Astrocyte (in vitro differentiated cells and primary cell): ENCODE data around the gene CDH23. TPM values are rescaled to one million over a fixed set of nuclear protein-coding genes. Genes with fewer than 3 reads are reported as not detected.

ENCODE experiments used
- DNase-seq: peaks from one replicate; pipeline ENCODE4 v3.0.0-alpha.2; 2010; ENCODE audit warnings: low read depth
- FAIRE-seq: peaks from 2 replicates; lab custom pipeline; 2011; peaks lifted over from hg19 to GRCh38; lab: Jason Lieb, UNC
- H2AFZ ChIP-seq: 2 replicates; pipeline ENCODE4 v1.6.0; 2012; ENCODE audit warnings: low read depth, low read length, inconsistent platforms
- H3K27ac ChIP-seq: 2 replicates; pipeline ENCODE4 v1.5.1; 2011; ENCODE audit warnings: low read depth, low read length, inconsistent platforms
- H3K27me3 ChIP-seq: 2 replicates; pipeline ENCODE4 v1.6.0; 2011; ENCODE audit warnings: low read length, inconsistent platforms; ENCODE audit not compliant: insufficient read depth
- H3K36me3 ChIP-seq: 2 replicates; pipeline ENCODE4 v1.5.1; 2011; ENCODE audit warnings: low read length, inconsistent platforms; ENCODE audit not compliant: insufficient read depth
- H3K4me1 ChIP-seq: 2 replicates; pipeline ENCODE4 v1.5.1; 2011; ENCODE audit warnings: low read length, inconsistent platforms; ENCODE audit not compliant: insufficient read depth
- H3K4me2 ChIP-seq: 2 replicates; pipeline ENCODE4 v1.6.0; 2012; ENCODE audit warnings: low read length, inconsistent platforms
- H3K4me3 ChIP-seq: 2 replicates; pipeline ENCODE4 v1.5.1; 2011; ENCODE audit warnings: low read depth, mild to moderate bottlenecking, low read length, inconsistent platforms; ENCODE audit not compliant: insufficient read depth
- H3K79me2 ChIP-seq: 2 replicates; pipeline ENCODE4 v1.6.0; 2012; ENCODE audit warnings: mild to moderate bottlenecking, low read length, inconsistent platforms; ENCODE audit not compliant: insufficient read depth
- H3K9ac ChIP-seq: 2 replicates; pipeline ENCODE4 v1.6.0; 2012; ENCODE audit warnings: mild to moderate bottlenecking, low read length, inconsistent platforms
- H3K9me3 ChIP-seq: 2 replicates; pipeline ENCODE4 v1.5.1; 2012; ENCODE audit warnings: low read depth, mild to moderate bottlenecking, low read length, inconsistent platforms; ENCODE audit not compliant: insufficient read depth
- H4K20me1 ChIP-seq: 2 replicates; pipeline ENCODE4 v1.6.0; 2012; ENCODE audit warnings: low read length, inconsistent platforms; ENCODE audit not compliant: insufficient read depth
- H3K27ac Mint-ChIP-seq: one replicate; pipeline ENCODE4 v1.8.0; 2021; ENCODE audit warnings: mild to moderate bottlenecking, mixed read lengths; ENCODE audit not compliant: unreplicated experiment
- H3K27me3 Mint-ChIP-seq: one replicate; pipeline ENCODE4 v1.8.0; 2021; ENCODE audit warnings: low read depth, mixed read lengths; ENCODE audit not compliant: unreplicated experiment
- H3K36me3 Mint-ChIP-seq: one replicate; pipeline ENCODE4 v1.8.0; 2021; ENCODE audit warnings: low read depth, mixed read lengths; ENCODE audit not compliant: unreplicated experiment
- H3K4me1 Mint-ChIP-seq: one replicate; pipeline ENCODE4 v1.8.0; 2021; ENCODE audit warnings: low read depth, mixed read lengths; ENCODE audit not compliant: unreplicated experiment
- H3K4me3 Mint-ChIP-seq: one replicate; pipeline ENCODE4 v1.8.0; 2021; ENCODE audit warnings: mild to moderate bottlenecking, moderate library complexity, mixed read lengths; ENCODE audit not compliant: unreplicated experiment
- H3K9me3 Mint-ChIP-seq: one replicate; pipeline ENCODE4 v1.8.0; 2021; ENCODE audit warnings: mild to moderate bottlenecking, mixed read lengths; ENCODE audit not compliant: unreplicated experiment
- EZH2 ChIP-seq: IDR thresholded peaks from 2 replicates; pipeline ENCODE4 v1.6.1; 2012; ENCODE audit warnings: mild to moderate bottlenecking, low read length, inconsistent platforms; ENCODE audit not compliant: insufficient read depth
- total RNA-seq: library from RNA; stranded (reverse); gene quantifications from 2 replicates; pipeline ENCODE4 v1.2.1, GENCODE V29; 2021
- TF ChIP-seq, protein P1 (sequence below): IDR thresholded peaks from 2 replicates; pipeline ENCODE4 v1.5.1; 2011; ENCODE audit warnings: low read depth, mild to moderate bottlenecking, inconsistent platforms, low read length, moderate library complexity; ENCODE audit not compliant: insufficient read depth

CDH23 gene
- total RNA-seq, 1 donor from 2014 or later = not detected

DNA sequence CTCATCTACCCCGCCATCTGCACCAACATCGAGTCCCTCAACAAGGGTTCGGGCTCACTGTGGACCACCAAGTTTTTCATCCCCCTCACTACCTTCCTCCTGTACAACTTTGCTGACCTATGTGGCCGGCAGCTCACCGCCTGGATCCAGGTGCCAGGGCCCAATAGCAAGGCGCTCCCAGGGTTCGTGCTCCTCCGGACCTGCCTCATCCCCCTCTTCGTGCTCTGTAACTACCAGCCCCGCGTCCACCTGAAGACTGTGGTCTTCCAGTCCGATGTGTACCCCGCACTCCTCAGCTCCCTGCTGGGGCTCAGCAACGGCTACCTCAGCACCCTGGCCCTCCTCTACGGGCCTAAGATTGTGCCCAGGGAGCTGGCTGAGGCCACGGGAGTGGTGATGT lies 34.6 kb upstream of the CDH23 start:
- H3K36me3 Mint-ChIP-seq = peaks cover 3% of the 10 kb centered on the region

DNA sequence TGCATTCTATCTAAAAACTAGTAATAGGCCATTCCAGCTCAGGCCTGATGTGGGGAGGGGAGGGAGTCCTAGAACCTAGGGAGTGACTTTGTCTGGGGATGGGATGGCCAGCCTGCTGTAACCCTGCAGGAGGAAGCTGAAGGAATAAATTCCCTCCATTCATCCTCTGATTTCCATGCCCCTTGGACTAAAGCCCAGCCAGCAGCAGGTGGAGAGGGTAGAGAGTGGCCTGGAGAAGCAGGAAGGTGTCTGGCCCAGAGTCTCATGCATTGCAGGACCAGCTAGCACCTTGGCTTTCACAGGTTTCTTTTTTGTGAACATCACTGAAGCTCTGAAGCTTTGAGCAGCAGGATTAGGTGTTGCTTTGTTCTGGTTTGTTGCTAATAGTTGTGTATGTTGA lies 32.8 kb upstream of the CDH23 start:
- H3K4me3 ChIP-seq = no peak overlapping the region
- Mint-ChIP-seq H3K4me1 (peaks cover 16% of the 10 kb centered on the region), H3K4me3 (no peak overlapping the region), H3K9me3 (no peaks in the 10 kb centered on the region), H3K36me3 (peaks cover 3% of the 10 kb centered on the region), H3K27me3 (peaks cover 21% of the 10 kb centered on the region), H3K27ac (no peak overlapping the region)
- DNase-seq (no peak), FAIRE-seq (no peak)
- H3K27me3 ChIP-seq = no peaks in the 10 kb centered on the region
- H3K79me2 ChIP-seq = no peaks in the 10 kb centered on the region
- no peaks in the 10 kb centered on the region for H3K36me3 ChIP-seq
- H3K27ac ChIP-seq = no peak overlapping the region
- TF ChIP-seq EZH2 = no peak
- peaks cover 8% of the 10 kb centered on the region for H4K20me1 ChIP-seq
- H3K4me2 ChIP-seq = no peak overlapping the region
- no peak overlapping the region for H2AFZ ChIP-seq
- H3K4me1 ChIP-seq = peaks cover 7% of the 10 kb centered on the region
- H3K9me3 ChIP-seq = no peaks in the 10 kb centered on the region
- no peak overlapping the region for H3K9ac ChIP-seq

More for the DNA sequence above, 34.6 kb upstream of the CDH23 start:
- DNase-seq = no peak
- Histone ChIP-seq H2AFZ (no peak overlapping the region), H3K9ac (no peak overlapping the region), H3K27ac (no peak overlapping the region), H3K9me3 (no peaks in the 10 kb centered on the region), H4K20me1 (peaks cover 8% of the 10 kb centered on the region), H3K4me3 (no peak overlapping the region), H3K4me1 (peaks cover 7% of the 10 kb centered on the region), H3K4me2 (no peak overlapping the region), H3K27me3 (no peaks in the 10 kb centered on the region), H3K36me3 (no peaks in the 10 kb centered on the region), H3K79me2 (no peaks in the 10 kb centered on the region)
- TF ChIP-seq, protein P1, sequence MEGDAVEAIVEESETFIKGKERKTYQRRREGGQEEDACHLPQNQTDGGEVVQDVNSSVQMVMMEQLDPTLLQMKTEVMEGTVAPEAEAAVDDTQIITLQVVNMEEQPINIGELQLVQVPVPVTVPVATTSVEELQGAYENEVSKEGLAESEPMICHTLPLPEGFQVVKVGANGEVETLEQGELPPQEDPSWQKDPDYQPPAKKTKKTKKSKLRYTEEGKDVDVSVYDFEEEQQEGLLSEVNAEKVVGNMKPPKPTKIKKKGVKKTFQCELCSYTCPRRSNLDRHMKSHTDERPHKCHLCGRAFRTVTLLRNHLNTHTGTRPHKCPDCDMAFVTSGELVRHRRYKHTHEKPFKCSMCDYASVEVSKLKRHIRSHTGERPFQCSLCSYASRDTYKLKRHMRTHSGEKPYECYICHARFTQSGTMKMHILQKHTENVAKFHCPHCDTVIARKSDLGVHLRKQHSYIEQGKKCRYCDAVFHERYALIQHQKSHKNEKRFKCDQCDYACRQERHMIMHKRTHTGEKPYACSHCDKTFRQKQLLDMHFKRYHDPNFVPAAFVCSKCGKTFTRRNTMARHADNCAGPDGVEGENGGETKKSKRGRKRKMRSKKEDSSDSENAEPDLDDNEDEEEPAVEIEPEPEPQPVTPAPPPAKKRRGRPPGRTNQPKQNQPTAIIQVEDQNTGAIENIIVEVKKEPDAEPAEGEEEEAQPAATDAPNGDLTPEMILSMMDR = no peak
- no peak for TF ChIP-seq EZH2
- H3K4me3 Mint-ChIP-seq = no peak overlapping the region
- H3K27ac Mint-ChIP-seq = no peak overlapping the region
- peaks cover 22% of the 10 kb centered on the region for H3K4me1 Mint-ChIP-seq
- no peak for FAIRE-seq
- no peaks in the 10 kb centered on the region for H3K9me3 Mint-ChIP-seq
- peaks cover 18% of the 10 kb centered on the region for H3K27me3 Mint-ChIP-seq

GRCh38 chr10:71365366-71365765 lies 31.4 kb upstream of the CDH23 start:
- TF ChIP-seq EZH2 = no peak
- TF ChIP-seq, protein P1 = no peak
- Histone ChIP-seq H3K4me3 (no peak overlapping the region), H3K4me2 (no peak overlapping the region), H3K4me1 (peaks cover 7% of the 10 kb centered on the region), H3K27me3 (no peaks in the 10 kb centered on the region), H2AFZ (no peak overlapping the region), H3K9me3 (no peaks in the 10 kb centered on the region), H3K9ac (no peak overlapping the region), H3K27ac (no peak overlapping the region), H4K20me1 (peaks cover 8% of the 10 kb centered on the region), H3K79me2 (no peaks in the 10 kb centered on the region), H3K36me3 (no peaks in the 10 kb centered on the region)
- Mint-ChIP-seq H3K27me3 (peaks cover 23% of the 10 kb centered on the region), H3K4me3 (no peak overlapping the region), H3K36me3 (peaks cover 2% of the 10 kb centered on the region), H3K27ac (no peak overlapping the region), H3K4me1 (peaks cover 16% of the 10 kb centered on the region), H3K9me3 (no peaks in the 10 kb centered on the region)
- DNase-seq (no peak), FAIRE-seq (no peak)
